SK-MEL-5 (cell line): ENCODE results near the gene ACTL8. TPM values are rescaled to one million over a fixed set of nuclear protein-coding genes. Genes with fewer than 3 reads are reported as not detected.

Experiments
- DNase-seq: peaks from one replicate; pipeline ENCODE4 v3.0.0-alpha.2; 2016; ENCODE audit warnings: low read depth, low spot score
- in situ Hi-C: cut with HindIII; loops from 2 replicates; pipeline ENCODE4 v1.10.0; 2016; ENCODE audit warnings: low sequenced_read_pairs, high pct_unique_total_duplicates, low pct_unique_long_range_greater_than_20kb
- total RNA-seq: library from RNA; depleted of rRNA; stranded (reverse); fragments of >200 nt; shearing (Covaris generic); gene quantifications from 2 replicates; pipeline ENCODE4 v1.2.3, GENCODE V29; 2014; rRNA removed

Gene ACTL8
- total RNA-seq, 1 experiment from 2014 or later = 0.40 TPM

DNA sequence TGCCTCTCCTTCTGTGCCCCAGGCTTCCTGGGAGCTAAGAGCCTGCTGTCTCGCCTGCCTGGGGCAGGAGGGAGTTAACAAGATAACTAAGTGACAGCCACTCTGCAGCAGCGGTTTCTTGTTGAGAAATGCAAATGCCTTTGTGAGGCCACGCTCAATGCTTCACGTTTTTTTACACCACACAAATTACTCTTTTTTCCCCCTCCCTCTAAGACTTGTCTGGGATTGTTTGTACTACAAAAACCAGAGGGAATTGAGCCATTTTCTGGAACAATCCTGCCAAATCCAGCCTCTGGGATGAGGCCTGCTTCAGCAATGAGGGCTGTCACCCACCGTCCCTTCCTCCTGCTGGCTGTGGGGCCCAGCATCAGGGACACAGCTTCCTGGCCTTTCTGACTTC, 119.6 kb downstream of the ACTL8 start:
- DNase-seq = no peak
- in situ Hi-C loops = no loop called here

DNA sequence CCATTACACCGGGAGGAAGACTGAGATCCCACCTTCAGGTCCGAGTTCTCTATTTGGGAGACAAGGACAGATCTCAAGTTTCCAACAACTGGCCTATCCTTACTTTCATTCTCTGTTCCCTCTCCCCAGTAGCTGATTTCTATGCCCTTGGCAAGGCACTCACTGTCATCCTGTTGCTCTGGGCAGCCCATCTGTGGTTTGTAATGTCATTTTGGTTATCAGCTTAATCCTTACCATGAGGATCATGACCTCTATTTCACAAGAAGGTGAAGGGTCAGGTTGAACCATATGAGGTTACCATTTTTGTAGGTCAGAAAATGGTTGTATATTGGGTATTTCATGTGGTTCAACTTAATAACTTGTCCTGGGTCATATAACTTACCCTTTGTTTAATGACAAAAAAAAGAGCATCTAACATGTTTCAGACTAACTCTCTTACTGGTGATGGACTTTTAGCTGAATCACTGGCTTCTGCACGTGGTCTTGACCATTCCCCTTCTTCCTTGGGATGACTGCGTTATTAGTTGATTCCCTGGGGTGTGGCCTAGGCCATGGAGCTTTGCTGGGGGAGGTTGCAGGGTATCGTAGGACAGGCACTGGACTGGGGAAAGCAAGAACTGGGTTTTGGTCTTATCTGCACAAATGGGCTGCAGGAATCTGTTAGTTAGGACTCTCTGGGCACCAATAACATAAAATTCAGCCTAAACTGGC, 120.2 kb downstream of the ACTL8 start:
- in situ Hi-C loops = no loop called here
- DNase-seq = no peak

DNA sequence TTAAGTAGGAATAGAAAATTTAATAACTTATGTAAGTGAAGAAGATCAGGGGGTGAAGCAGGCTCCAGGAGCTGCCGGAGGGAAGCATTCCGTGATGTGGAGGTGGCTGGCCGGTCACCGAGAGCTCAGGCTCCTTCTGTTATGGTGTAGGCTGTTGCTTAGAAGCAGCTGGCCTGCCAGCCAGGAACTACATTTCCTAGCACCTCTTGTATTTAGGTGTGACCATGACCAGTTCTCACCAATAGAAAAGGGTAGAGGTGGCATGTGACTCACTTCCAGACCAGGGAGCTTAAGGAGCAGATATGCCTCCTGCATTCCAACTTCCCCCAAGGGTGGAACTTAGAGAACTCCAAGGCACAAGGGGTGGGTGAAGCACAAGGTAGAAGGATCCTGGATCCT, 120.7 kb downstream of the ACTL8 start:
- DNase-seq = no peak
- in situ Hi-C loops = no loop called here

Other genes with a start within 250 kb of the ACTL8 start
- gene ARHGEF10L, start 215.6 kb upstream of the ACTL8 start, total RNA-seq = 4.2 and 4.4 TPM in 2 replicates